Parathyroid adenoma (tissue), 2 donors: ENCODE results near the gene STAC2.

Experiments
- H2AFZ ChIP-seq: fragments of 300-600 bp; sonication (generic); one replicate; pipeline ENCODE4 v1.7.0; 2017; ENCODE audit warnings: antibody characterized with exemption, mild to moderate bottlenecking
- H3K27ac ChIP-seq: fragments of 300-600 bp; sonication (generic); one replicate; pipeline ENCODE4 v1.7.0; 2017
- H3K27me3 ChIP-seq: fragments of 300-600 bp; sonication (generic); one replicate; pipeline ENCODE4 v1.7.0; 2017; ENCODE audit warnings: low read length; ENCODE audit not compliant: control insufficient read depth, insufficient read depth
- H3K36me3 ChIP-seq: fragments of 300-600 bp; sonication (generic); one replicate; pipeline ENCODE4 v1.7.0; 2017; ENCODE audit warnings: low read length; ENCODE audit not compliant: control insufficient read depth, insufficient read depth
- H3K4me1 ChIP-seq: fragments of 300-600 bp; sonication (generic); one replicate; pipeline ENCODE4 v1.7.0; 2017; ENCODE audit warnings: control low read depth
- H3K4me2 ChIP-seq: fragments of 300-600 bp; sonication (generic); one replicate; pipeline ENCODE4 v1.7.0; 2017; ENCODE audit warnings: low read length
- H3K4me3 ChIP-seq: fragments of 300-600 bp; sonication (generic); one replicate; pipeline ENCODE4 v1.7.0; 2017; ENCODE audit warnings: low read depth, low read length
- H3K79me2 ChIP-seq: fragments of 300-600 bp; sonication (generic); one replicate; pipeline ENCODE4 v1.7.0; 2017; ENCODE audit warnings: control low read depth
- H3K9ac ChIP-seq: fragments of 300-600 bp; sonication (generic); one replicate; pipeline ENCODE4 v1.7.0; 2017; ENCODE audit warnings: mild to moderate bottlenecking
- H3K9me3 ChIP-seq: fragments of 300-600 bp; sonication (generic); one replicate; pipeline ENCODE4 v1.7.0; 2017; ENCODE audit warnings: low read length; ENCODE audit not compliant: control insufficient read depth
- TF ChIP-seq, protein P1 (sequence below): fragments of 300-600 bp; sonication (generic); IDR thresholded peaks from one replicate; pipeline ENCODE4 v1.7.0; 2017; ENCODE audit warnings: antibody characterized with exemption, mild to moderate bottlenecking
- donor health status: primary hyperparathyroidism.

Gene STAC2

DNA sequence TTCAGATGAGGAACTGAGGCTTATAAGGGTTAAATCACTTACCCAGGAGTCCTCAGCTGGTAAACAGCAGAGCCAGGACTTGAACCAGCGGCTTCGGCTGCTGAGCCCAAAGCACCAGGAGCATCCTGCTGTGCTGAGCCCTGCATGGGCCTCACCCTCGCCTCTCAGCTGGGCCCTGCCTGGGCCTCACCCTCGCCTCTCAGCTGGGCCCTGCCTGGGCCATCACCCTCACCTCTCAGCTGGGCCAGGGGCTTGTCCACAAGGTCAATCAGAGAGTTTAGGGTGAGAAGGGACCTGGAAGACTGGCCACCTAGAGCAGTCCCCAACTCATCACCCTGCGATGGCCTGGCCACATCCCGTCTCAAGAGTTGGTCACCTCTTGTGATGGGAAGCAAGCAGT, 4.2 kb downstream of the STAC2 start:
- no peak overlapping the region for H2AFZ ChIP-seq
- H3K4me1 ChIP-seq = peaks cover 8% of the 10 kb centered on the region
- H3K4me2 ChIP-seq = no peak overlapping the region
- H3K9me3 ChIP-seq = no peaks in the 10 kb centered on the region
- H3K9ac ChIP-seq = no peak overlapping the region
- peaks cover 3% of the 10 kb centered on the region for H3K27me3 ChIP-seq
- H3K4me3 ChIP-seq = no peak overlapping the region
- no peaks in the 10 kb centered on the region for H3K36me3 ChIP-seq
- H3K79me2 ChIP-seq = no peaks in the 10 kb centered on the region
- TF ChIP-seq, protein P1, sequence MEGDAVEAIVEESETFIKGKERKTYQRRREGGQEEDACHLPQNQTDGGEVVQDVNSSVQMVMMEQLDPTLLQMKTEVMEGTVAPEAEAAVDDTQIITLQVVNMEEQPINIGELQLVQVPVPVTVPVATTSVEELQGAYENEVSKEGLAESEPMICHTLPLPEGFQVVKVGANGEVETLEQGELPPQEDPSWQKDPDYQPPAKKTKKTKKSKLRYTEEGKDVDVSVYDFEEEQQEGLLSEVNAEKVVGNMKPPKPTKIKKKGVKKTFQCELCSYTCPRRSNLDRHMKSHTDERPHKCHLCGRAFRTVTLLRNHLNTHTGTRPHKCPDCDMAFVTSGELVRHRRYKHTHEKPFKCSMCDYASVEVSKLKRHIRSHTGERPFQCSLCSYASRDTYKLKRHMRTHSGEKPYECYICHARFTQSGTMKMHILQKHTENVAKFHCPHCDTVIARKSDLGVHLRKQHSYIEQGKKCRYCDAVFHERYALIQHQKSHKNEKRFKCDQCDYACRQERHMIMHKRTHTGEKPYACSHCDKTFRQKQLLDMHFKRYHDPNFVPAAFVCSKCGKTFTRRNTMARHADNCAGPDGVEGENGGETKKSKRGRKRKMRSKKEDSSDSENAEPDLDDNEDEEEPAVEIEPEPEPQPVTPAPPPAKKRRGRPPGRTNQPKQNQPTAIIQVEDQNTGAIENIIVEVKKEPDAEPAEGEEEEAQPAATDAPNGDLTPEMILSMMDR = no peak
- H3K27ac ChIP-seq = no peak overlapping the region

DNA sequence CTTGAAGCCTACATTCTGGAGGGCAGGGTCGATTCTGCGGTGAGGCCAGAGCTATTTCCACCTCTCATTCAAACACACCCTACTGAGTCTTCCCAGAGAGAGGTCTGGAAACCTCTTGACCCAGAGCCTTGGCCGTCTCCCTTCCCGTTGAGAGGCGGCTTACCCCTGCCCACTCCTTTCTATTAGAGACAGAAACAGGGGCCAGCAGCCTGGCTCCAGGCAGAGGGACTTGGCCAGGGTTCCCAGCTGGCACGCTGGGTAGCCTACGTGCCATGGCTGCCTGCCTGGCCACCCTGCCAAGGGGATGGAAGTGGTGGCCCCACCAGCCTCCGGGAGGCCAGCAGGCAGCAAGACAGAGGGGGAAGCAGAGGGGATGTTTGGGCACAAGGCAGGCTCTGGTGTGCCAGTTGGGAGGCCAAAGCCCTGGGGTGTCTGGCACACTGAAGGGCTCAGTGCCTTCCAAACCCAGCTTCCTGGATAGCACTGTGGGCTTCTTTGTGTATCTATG, 6.0 kb downstream of the STAC2 start:
- Histone ChIP-seq H3K4me3 (no peak overlapping the region), H3K27ac (no peak overlapping the region), H3K79me2 (no peaks in the 10 kb centered on the region), H3K27me3 (no peaks in the 10 kb centered on the region), H3K4me2 (no peak overlapping the region), H3K9me3 (no peaks in the 10 kb centered on the region), H3K4me1 (no peaks in the 10 kb centered on the region), H2AFZ (no peak overlapping the region), H3K9ac (no peak overlapping the region), H3K36me3 (no peaks in the 10 kb centered on the region)
- TF ChIP-seq, protein P1 = no peak

DNA sequence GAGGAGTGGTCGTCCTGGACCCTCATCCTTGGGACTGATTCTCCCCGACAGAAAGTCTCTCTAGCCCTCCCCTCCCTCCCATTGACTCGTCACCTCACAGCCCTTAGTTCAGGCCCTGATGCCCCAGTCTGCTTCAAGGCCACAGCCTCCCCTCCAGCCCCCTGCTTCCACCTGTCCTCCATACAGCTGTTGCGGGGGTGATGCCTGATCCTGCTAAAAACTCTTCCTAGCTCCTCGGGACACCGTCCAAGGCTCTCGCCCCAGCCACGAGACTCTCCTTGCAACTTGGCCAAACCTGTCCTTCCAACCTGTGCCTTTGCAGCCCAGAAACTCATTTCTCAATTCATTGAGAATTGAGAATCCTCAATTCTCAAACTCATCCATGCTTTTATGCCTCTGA, 6.8 kb downstream of the STAC2 start:
- no peaks in the 10 kb centered on the region for H3K79me2 ChIP-seq
- no peak overlapping the region for H3K4me3 ChIP-seq
- no peak overlapping the region for H2AFZ ChIP-seq
- no peak overlapping the region for H3K27ac ChIP-seq
- no peak overlapping the region for H3K4me2 ChIP-seq
- no peaks in the 10 kb centered on the region for H3K36me3 ChIP-seq
- H3K9ac ChIP-seq = no peak overlapping the region
- no peaks in the 10 kb centered on the region for H3K27me3 ChIP-seq
- no peaks in the 10 kb centered on the region for H3K4me1 ChIP-seq
- H3K9me3 ChIP-seq = no peaks in the 10 kb centered on the region
- TF ChIP-seq, protein P1 = no peak

DNA sequence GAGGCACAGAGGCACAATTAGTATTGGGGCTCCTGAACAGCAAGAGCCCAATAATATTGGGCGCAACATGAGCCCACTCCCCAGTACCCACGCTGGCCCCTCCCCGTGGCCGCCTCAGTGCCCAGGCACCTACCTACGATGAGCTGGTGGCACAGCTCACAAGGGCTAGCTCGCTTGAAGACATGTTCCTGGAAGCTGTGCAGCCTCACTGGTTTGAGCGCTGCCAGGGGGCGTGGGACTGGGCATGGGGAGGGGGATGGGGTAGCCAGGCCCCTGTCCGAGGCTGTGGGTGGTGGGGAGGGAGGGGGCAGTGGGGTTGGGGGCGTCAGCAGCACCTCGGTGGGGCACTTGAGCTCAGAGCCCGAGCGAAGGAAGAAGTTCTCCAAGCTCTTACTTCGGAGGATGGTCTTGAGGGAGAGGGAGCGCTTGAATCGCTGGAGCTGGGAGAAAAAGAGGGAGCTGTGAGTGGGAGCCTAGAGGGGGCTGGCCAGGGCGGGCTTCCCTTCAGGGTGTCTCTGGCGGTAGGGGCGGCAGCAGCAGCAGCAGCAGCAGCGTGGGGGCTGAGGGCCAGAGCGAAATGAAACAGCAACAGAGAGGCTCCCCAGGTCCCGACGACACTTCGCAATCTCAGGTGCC, 7.9 kb downstream of the STAC2 start:
- Histone ChIP-seq H3K9me3 (no peaks in the 10 kb centered on the region), H3K36me3 (no peaks in the 10 kb centered on the region), H2AFZ (no peak overlapping the region), H3K27me3 (no peaks in the 10 kb centered on the region), H3K9ac (no peak overlapping the region), H3K4me2 (no peak overlapping the region), H3K4me1 (no peaks in the 10 kb centered on the region), H3K27ac (no peak overlapping the region), H3K4me3 (no peak overlapping the region), H3K79me2 (no peaks in the 10 kb centered on the region)
- TF ChIP-seq, protein P1 = no peak

DNA sequence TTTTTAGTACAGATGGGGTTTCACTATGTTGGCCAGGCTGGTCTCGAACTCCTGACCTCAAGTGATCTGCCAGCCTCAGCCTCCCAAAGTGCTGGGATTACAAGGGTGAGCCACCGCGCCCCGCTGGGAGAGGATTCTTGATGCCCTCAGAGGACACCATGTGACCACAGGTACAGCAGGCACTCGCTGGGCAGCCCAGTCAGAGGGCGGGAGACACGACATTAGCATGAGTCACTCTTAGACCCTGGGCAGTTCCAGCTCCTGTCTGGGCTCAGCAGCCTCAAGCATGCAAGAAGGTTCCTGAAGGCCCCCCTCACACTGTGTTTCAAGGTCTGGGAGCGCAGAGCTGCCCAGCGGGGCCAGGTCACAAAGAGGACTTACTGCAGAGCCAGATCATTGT, 11.9 kb downstream of the STAC2 start:
- no peaks in the 10 kb centered on the region for H3K36me3 ChIP-seq
- no peaks in the 10 kb centered on the region for H3K9me3 ChIP-seq
- peaks cover 8% of the 10 kb centered on the region for H3K4me1 ChIP-seq
- TF ChIP-seq, protein P1 = no peak
- no peak overlapping the region for H3K9ac ChIP-seq
- no peaks in the 10 kb centered on the region for H3K79me2 ChIP-seq
- H2AFZ ChIP-seq = no peak overlapping the region
- H3K4me2 ChIP-seq = no peak overlapping the region
- H3K27me3 ChIP-seq = no peaks in the 10 kb centered on the region
- no peak overlapping the region for H3K4me3 ChIP-seq
- no peak overlapping the region for H3K27ac ChIP-seq
